GM18499 (cell line): ENCODE measurements around the gene UNCX.
"Not testable (repeated sequence)": the region's sequence is repeated elsewhere in the genome, so short reads cannot be mapped to it uniquely, and the experiment has no call there.

Source experiments
- ATAC-seq: cut with Tn5 transposase; IDR thresholded peaks from one replicate; pipeline ENCODE4 v1.9.1; 2021; ENCODE audit warnings: moderate number of reproducible peaks; ENCODE audit not compliant: insufficient read depth, unreplicated experiment

The UNCX gene

GRCh38 chr7:1232623-1233332 is at the start of gene UNCX:
Gene UNCX (plus strand): TSS chr7:1232872. CDS start chr7:1233018, 146 bp downstream.
- no peak for ATAC-seq

GRCh38 chr7:1187127-1187526 is 45.5 kb upstream of the UNCX start:
- ATAC-seq = no peak

- no peak for ATAC-seq
Measured at GRCh38 chr7:1188720-1189294, 43.9 kb upstream of the UNCX start.

- no peak for ATAC-seq
Measured at GRCh38 chr7:1189986-1190772, 42.5 kb upstream of the UNCX start.

GRCh38 chr7:1192171-1192676 is 40.4 kb upstream of the UNCX start:
- ATAC-seq = no peak

GRCh38 chr7:1193593-1194424 is 38.9 kb upstream of the UNCX start:
- ATAC-seq = no peak

- ATAC-seq = not testable (repeated sequence)
Measured at GRCh38 chr7:1196441-1196840, 36.2 kb upstream of the UNCX start.

- no peak for ATAC-seq
Measured at GRCh38 chr7:1196950-1197349, 35.7 kb upstream of the UNCX start.

GRCh38 chr7:1197997-1198625 is 34.6 kb upstream of the UNCX start:
- no peak for ATAC-seq

- ATAC-seq = no peak
Measured at GRCh38 chr7:1200045-1200444, 32.6 kb upstream of the UNCX start.

GRCh38 chr7:1201916-1202315 is 30.8 kb upstream of the UNCX start:
- no peak for ATAC-seq

GRCh38 chr7:1202914-1203313 is 29.8 kb upstream of the UNCX start:
- not testable (repeated sequence) for ATAC-seq

GRCh38 chr7:1204460-1205140 is 28.1 kb upstream of the UNCX start:
- no peak for ATAC-seq

- ATAC-seq = not testable (repeated sequence)
Measured at GRCh38 chr7:1205742-1206141, 26.9 kb upstream of the UNCX start.

GRCh38 chr7:1209097-1209496 is 23.6 kb upstream of the UNCX start:
- ATAC-seq = no peak

GRCh38 chr7:1210321-1210978 is 22.2 kb upstream of the UNCX start:
- no peak for ATAC-seq

GRCh38 chr7:1210979-1211608 is 21.6 kb upstream of the UNCX start:
- no peak for ATAC-seq

GRCh38 chr7:1211611-1212010 is 21.1 kb upstream of the UNCX start:
- no peak for ATAC-seq
